ENCODE measurements around the gene SLC29A4. TPM values are rescaled to one million over a fixed set of nuclear protein-coding genes. Genes with fewer than 3 reads are reported as not detected.

The SLC29A4 gene
- total and polyA plus RNA-seq, 2 donors (not counting 3 experiments of a cell fraction or from before 2014, with no cell fraction given) = 5.2 to 7.7 TPM

- ChIA-PET POLR2A (interaction anchor here (0.6 kb wide), 1 partner anchor 64 kb away, joined by 3 read pairs; no protein-coding TSS in a partner anchor), CTCF (interaction anchor here (1.2 kb wide), 1 partner anchor 102 kb away, joined by 3 read pairs; no protein-coding TSS in a partner anchor)
- Histone ChIP-seq H3K27ac (ENCODE audit: insufficient read depth, low read depth, low read length) (no peak overlapping the region), H3K36me3 (ENCODE audit: control insufficient read depth in 2 of 2, extremely low read depth in 1 of 2, insufficient read depth in 2 of 2, low read length in 2 of 2) (peaks cover 4 to 34% of the 10 kb centered on the region in 2 experiments), H3K79me2 (ENCODE audit: control insufficient read depth, insufficient read depth, low read length) (no peaks in the 10 kb centered on the region), H3K4me1 (ENCODE audit: control insufficient read depth, extremely low read depth, insufficient read depth, low read length) (no peaks in the 10 kb centered on the region), H3K4me2 (ENCODE audit: insufficient read depth, low read length) (no peak overlapping the region), H3K27me3 (ENCODE audit: control insufficient read depth in 2 of 2, insufficient read depth in 2 of 2, low read length in 2 of 2) (no peaks in the 10 kb centered on the region), H2AFZ (ENCODE audit: low read depth, low read length) (no peak overlapping the region), H3K9me3 (replicated peaks; ENCODE audit: control insufficient read depth, insufficient read depth, low read length) (no peaks in the 10 kb centered on the region), H3K9me1 (replicated peaks; ENCODE audit: control insufficient read depth, extremely low read depth, insufficient read depth, low read length) (no peaks in the 10 kb centered on the region), H3K4me3 (replicated peaks in 1 of 3; ENCODE audit: insufficient read depth in 1 of 3, low read depth in 1 of 3, low read length in 3 of 3) (no peak overlapping the region), H4K20me1 (replicated peaks; ENCODE audit: control insufficient read depth, extremely low read depth, insufficient read depth, low read length) (no peaks in the 10 kb centered on the region), H3K9ac (replicated peaks; ENCODE audit: extremely low read depth, insufficient read depth, low read length) (no peak overlapping the region)
- FAIRE-seq (no peak), DNase-seq (ENCODE audit: low read depth, low spot score) (no peak)
- no TSS peak for BruUV-seq (replicated peaks)
- dilution Hi-C loops (cut with MboI; ENCODE audit: extremely low pct_ligation_motif_present, low sequenced_read_pairs) = no loop called here
- intact Hi-C loops (cut with micrococcal nuclease) = no loop called here
- no peak for TF ChIP-seq POLR2AphosphoS5 (IDR thresholded peaks at IDR 0.05; ENCODE audit: insufficient read depth, low read depth, low read length)
- no peak for TF ChIP-seq JUN (IDR thresholded peaks at IDR 0.05; ENCODE audit: borderline replicate concordance, insufficient read depth, insufficient read length, low read depth)
- no peak for TF ChIP-seq MYC (IDR thresholded peaks at IDR 0.05; ENCODE audit: low read depth, low read length)
- TF ChIP-seq GATA2 (IDR thresholded peaks at IDR 0.05; ENCODE audit: insufficient read depth, insufficient read length, low read depth, low read length) = no peak
- no peak for TF ChIP-seq FOS (IDR thresholded peaks at IDR 0.05; ENCODE audit: borderline replicate concordance, insufficient read depth, low read length)
- no peak for TF ChIP-seq EZH2 (IDR thresholded peaks at IDR 0.05; ENCODE audit: borderline replicate concordance, low read depth, low read length, severe bottlenecking)
- TF ChIP-seq MAX (IDR thresholded peaks at IDR 0.05; ENCODE audit: insufficient read depth, insufficient read length) = no peak
Observed at GRCh38 chr7:5342631-5343030, 59.9 kb downstream of the SLC29A4 start.

GRCh38 chr7:5343884-5344283 lies 61.1 kb downstream of the SLC29A4 start:
- intact Hi-C loops (cut with micrococcal nuclease) (no loop called here), dilution Hi-C loops (cut with MboI; ENCODE audit: extremely low pct_ligation_motif_present, low sequenced_read_pairs) (no loop called here)
- H4K20me1 ChIP-seq (replicated peaks; ENCODE audit: control insufficient read depth, extremely low read depth, insufficient read depth, low read length) = no peaks in the 10 kb centered on the region
- no peak overlapping the region for H3K4me2 ChIP-seq (ENCODE audit: insufficient read depth, low read length)
- no peaks in the 10 kb centered on the region for H3K9me3 ChIP-seq (replicated peaks; ENCODE audit: control insufficient read depth, insufficient read depth, low read length)
- BruUV-seq (replicated peaks) = no TSS peak
- TF ChIP-seq POLR2A (IDR thresholded peaks at IDR 0.05; ENCODE audit: low read depth, low read length) = no peak
- TF ChIP-seq EZH2 (IDR thresholded peaks at IDR 0.05; ENCODE audit: borderline replicate concordance, low read depth, low read length, severe bottlenecking) = no peak
- TF ChIP-seq POLR2AphosphoS5 (IDR thresholded peaks at IDR 0.05; ENCODE audit: insufficient read depth, low read depth, low read length) = no peak
- no peak for TF ChIP-seq GATA2 (IDR thresholded peaks at IDR 0.05; ENCODE audit: insufficient read depth, insufficient read length, low read depth, low read length)
- TF ChIP-seq CTCF (IDR thresholded peaks at IDR 0.05; ENCODE audit: extremely low read depth in 1 of 2, insufficient read depth in 1 of 2, low read depth in 1 of 2, low read length in 2 of 2) = no peak
- TF ChIP-seq MYC (IDR thresholded peaks at IDR 0.05; ENCODE audit: low read depth, low read length) = no peak
- no peak for TF ChIP-seq FOS (IDR thresholded peaks at IDR 0.05; ENCODE audit: borderline replicate concordance, insufficient read depth, low read length)
- TF ChIP-seq JUN (IDR thresholded peaks at IDR 0.05; ENCODE audit: borderline replicate concordance, insufficient read depth, insufficient read length, low read depth) = no peak
- no peak for TF ChIP-seq MAX (IDR thresholded peaks at IDR 0.05; ENCODE audit: insufficient read depth, insufficient read length)
- H3K9me1 ChIP-seq (replicated peaks; ENCODE audit: control insufficient read depth, extremely low read depth, insufficient read depth, low read length) = no peaks in the 10 kb centered on the region
- no peaks in the 10 kb centered on the region for H3K4me1 ChIP-seq (ENCODE audit: control insufficient read depth, extremely low read depth, insufficient read depth, low read length)
- no peaks in the 10 kb centered on the region for H3K79me2 ChIP-seq (ENCODE audit: control insufficient read depth, insufficient read depth, low read length)
- no peaks in the 10 kb centered on the region for H3K27me3 ChIP-seq (ENCODE audit: control insufficient read depth in 2 of 2, insufficient read depth in 2 of 2, low read length in 2 of 2)
- DNase-seq (ENCODE audit: low read depth, low spot score) (no peak), FAIRE-seq (no peak)
- no peak overlapping the region for H3K27ac ChIP-seq (ENCODE audit: insufficient read depth, low read depth, low read length)
- H3K9ac ChIP-seq (replicated peaks; ENCODE audit: extremely low read depth, insufficient read depth, low read length) = no peak overlapping the region
- no peak overlapping the region for H3K4me3 ChIP-seq (replicated peaks in 1 of 3; ENCODE audit: insufficient read depth in 1 of 3, low read depth in 1 of 3, low read length in 3 of 3)
- POLR2A ChIA-PET = no interaction called here
- CTCF ChIA-PET = no interaction called here
- no peak overlapping the region for H2AFZ ChIP-seq (ENCODE audit: low read depth, low read length)
- peaks cover 4 to 34% of the 10 kb centered on the region in 2 experiments for H3K36me3 ChIP-seq (ENCODE audit: control insufficient read depth in 2 of 2, extremely low read depth in 1 of 2, insufficient read depth in 2 of 2, low read length in 2 of 2)

Data from endothelial cell of umbilical vein (primary cell).